Measurements from ENCODE around the gene GALE. TPM values are rescaled to one million over a fixed set of nuclear protein-coding genes. Genes with fewer than 3 reads are reported as not detected.
A peak's percentile ranks its signal among the peaks of the same experiment; 100 is the strongest.
"Not testable (repeated sequence)": the region's sequence is repeated elsewhere in the genome, so short reads cannot be mapped to it uniquely, and the experiment has no call there.

Gene GALE
- total and polyA plus RNA-seq, 2 donors from 2014 or later: 68.1 to 73.7 TPM

DNA sequence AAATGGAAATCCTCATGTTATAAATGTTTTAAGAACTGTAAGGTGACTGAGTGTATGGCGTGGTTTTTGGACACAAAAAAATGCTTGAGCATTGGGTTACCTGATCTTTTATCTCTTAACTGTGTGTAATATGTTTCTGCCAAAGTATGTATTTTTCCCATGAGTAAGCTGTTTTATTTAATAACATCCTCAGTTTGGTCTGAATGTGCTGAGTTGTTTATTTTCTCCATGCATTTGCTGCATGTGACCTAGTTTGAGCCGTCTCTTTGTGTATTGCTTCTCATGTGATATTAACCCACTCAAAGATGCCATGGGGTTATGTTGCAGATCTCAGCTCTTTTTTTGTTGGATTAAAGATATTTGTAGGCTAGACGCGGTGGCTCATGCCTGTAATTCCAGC lies 15.7 kb downstream of the GALE start:
- H3K27ac ChIP-seq (ENCODE audit: low read depth in 2 of 2, low read length in 2 of 2): no peak overlapping the region
- no peaks in the 10 kb centered on the region for H3K9me3 ChIP-seq (ENCODE audit: control insufficient read depth in 2 of 3, insufficient read depth in 1 of 3, low read length in 3 of 3)
- H3K4me1 ChIP-seq (ENCODE audit: control insufficient read depth in 2 of 3, insufficient read depth in 2 of 3, low read depth in 1 of 3, low read length in 3 of 3): no peaks in the 10 kb centered on the region
- no peak overlapping the region for H3K9ac ChIP-seq (ENCODE audit: low read length in 3 of 3)
- no peak for DNase-seq
- intact Hi-C loops (cut with DNase I): no loop called here
- no peak overlapping the region for H3K4me3 ChIP-seq (ENCODE audit: low read length in 3 of 3)
- TF ChIP-seq, protein P1, sequence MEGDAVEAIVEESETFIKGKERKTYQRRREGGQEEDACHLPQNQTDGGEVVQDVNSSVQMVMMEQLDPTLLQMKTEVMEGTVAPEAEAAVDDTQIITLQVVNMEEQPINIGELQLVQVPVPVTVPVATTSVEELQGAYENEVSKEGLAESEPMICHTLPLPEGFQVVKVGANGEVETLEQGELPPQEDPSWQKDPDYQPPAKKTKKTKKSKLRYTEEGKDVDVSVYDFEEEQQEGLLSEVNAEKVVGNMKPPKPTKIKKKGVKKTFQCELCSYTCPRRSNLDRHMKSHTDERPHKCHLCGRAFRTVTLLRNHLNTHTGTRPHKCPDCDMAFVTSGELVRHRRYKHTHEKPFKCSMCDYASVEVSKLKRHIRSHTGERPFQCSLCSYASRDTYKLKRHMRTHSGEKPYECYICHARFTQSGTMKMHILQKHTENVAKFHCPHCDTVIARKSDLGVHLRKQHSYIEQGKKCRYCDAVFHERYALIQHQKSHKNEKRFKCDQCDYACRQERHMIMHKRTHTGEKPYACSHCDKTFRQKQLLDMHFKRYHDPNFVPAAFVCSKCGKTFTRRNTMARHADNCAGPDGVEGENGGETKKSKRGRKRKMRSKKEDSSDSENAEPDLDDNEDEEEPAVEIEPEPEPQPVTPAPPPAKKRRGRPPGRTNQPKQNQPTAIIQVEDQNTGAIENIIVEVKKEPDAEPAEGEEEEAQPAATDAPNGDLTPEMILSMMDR (IDR thresholded peaks at IDR 0.05; ENCODE audit: borderline replicate concordance, extremely low read depth, insufficient read depth): no peak
- no peaks in the 10 kb centered on the region for H3K27me3 ChIP-seq (ENCODE audit: control insufficient read depth, insufficient read depth, low read length)
- FAIRE-seq: no peak
- H3K36me3 ChIP-seq (ENCODE audit: control insufficient read depth in 2 of 3, insufficient read depth in 3 of 3, low read length in 3 of 3): peaks cover 7 to 27% (median 17%) of the 10 kb centered on the region in 3 donors

DNA sequence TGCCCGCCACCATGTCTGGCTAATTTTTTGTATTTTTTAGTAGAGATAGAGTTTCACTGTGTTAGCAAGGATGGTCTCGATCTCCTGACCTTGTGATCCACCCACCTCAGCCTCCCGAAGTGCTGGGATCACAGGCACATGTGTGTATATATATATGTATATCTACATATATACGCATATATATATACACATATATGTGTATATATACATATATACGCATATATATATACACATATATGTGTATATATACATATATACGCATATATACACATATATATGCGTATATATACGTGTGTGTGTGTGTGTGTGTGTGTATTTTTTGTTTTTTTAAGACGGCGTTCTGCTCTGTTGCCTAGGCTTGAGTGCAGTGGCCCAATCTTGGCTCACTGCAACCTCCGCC lies 17.4 kb downstream of the GALE start:
- DNase-seq; H3K27me3 ChIP-seq (ENCODE audit: control insufficient read depth, insufficient read depth, low read length); FAIRE-seq; H3K27ac ChIP-seq (ENCODE audit: low read depth in 2 of 2, low read length in 2 of 2); H3K9me3 ChIP-seq (ENCODE audit: control insufficient read depth in 2 of 3, insufficient read depth in 1 of 3, low read length in 3 of 3); intact Hi-C loops (cut with DNase I); H3K9ac ChIP-seq (ENCODE audit: low read length in 3 of 3); H3K4me3 ChIP-seq (ENCODE audit: low read length in 3 of 3): not testable (repeated sequence)
- Histone ChIP-seq H3K36me3 (ENCODE audit: control insufficient read depth in 2 of 3, insufficient read depth in 3 of 3, low read length in 3 of 3) (peaks cover 7 to 27% (median 17%) of the 10 kb centered on the region in 3 donors), H3K4me1 (ENCODE audit: control insufficient read depth in 2 of 3, insufficient read depth in 2 of 3, low read depth in 1 of 3, low read length in 3 of 3) (peaks cover 0 to 10% (median 7%) of the 10 kb centered on the region in 3 donors)

DNA sequence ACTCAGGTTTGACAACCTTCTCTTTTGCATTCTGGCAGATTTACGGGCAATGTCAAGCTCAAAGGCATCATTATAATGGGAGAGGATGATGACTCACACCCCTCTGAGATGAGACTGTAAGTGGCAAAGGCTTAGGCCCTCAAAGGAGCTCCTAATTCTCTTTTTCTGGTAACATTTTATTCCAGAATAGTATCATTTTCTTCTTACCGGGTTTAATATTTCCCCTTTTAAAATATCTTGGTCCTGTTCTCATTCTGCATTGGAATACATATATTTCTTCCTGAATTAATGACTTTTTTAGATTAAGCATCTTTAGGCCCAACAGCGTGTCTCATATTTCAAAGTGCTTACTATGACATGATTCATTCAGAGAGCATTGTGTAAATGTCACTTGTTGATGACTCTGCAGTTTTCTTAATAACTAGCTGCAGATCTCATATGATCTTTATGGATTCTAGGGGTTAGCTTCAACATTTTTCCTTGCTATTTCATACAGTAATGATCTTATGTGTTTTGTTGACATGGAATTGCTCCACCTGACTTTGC lies 20.7 kb downstream of the GALE start:
- intact Hi-C loops (cut with DNase I): no loop called here
- H3K36me3 ChIP-seq (ENCODE audit: control insufficient read depth in 2 of 3, insufficient read depth in 3 of 3, low read length in 3 of 3): peaks cover 0 to 4% (median 2%) of the 10 kb centered on the region in 3 donors
- no peak for FAIRE-seq
- no peaks in the 10 kb centered on the region for H3K27me3 ChIP-seq (ENCODE audit: control insufficient read depth, insufficient read depth, low read length)
- no peak overlapping the region for H3K27ac ChIP-seq (ENCODE audit: low read depth in 2 of 2, low read length in 2 of 2)
- peaks cover 0 to 13% (median 11%) of the 10 kb centered on the region in 3 donors for H3K4me1 ChIP-seq (ENCODE audit: control insufficient read depth in 2 of 3, insufficient read depth in 2 of 3, low read depth in 1 of 3, low read length in 3 of 3)
- no peaks in the 10 kb centered on the region for H3K9me3 ChIP-seq (ENCODE audit: control insufficient read depth in 2 of 3, insufficient read depth in 1 of 3, low read length in 3 of 3)
- TF ChIP-seq, protein P1 (IDR thresholded peaks at IDR 0.05; ENCODE audit: borderline replicate concordance, extremely low read depth, insufficient read depth): no peak
- DNase-seq: no peak
- H3K9ac ChIP-seq (ENCODE audit: low read length in 3 of 3): no peak overlapping the region
- H3K4me3 ChIP-seq (ENCODE audit: low read length in 3 of 3): peak overlapping the region in 1 of 3 donors; percentile 86

DNA sequence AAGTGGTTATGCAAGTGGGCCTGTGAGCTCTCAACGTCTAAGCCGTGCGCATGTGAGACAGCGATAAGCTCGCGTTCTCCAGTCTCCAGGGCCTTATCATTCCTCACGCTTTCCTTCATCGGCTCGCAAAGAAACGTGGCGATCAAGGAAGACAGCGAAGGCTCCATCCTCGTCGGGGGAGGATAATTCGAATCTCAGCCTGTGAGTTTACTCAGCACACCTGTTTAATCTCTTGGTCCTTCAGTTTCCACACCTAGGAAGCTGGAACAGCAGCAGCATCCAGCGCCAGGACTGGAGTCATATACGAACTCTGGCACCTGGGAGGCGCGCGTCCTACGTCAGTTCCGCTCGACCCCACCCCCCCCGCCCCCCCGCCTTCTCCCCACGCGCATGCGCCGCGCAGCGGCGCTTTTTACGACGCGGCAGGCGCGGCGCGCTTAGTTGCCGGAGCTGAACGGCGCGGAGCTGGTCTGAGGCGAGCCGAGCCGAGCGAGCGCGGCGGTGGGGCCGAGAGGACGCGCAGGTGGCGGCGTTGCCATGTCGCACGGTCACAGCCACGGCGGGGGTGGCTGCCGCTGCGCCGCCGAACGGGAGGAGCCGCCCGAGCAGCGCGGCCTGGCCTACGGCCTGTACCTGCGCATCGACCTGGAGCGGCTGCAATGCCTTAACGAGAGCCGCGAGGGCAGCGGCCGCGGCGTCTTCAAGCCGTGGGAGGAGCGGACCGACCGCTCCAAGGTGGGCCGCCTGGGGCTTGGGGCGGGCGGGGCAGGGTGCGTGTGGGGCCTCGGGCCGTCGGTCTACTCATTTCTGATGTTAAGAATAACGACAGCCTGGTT lies 22.4 kb downstream of the GALE start, which contains the start of gene PITHD1:
TSS of gene PITHD1 (plus strand) at position 440 of the 836 bp plus-strand sequence. CDS start at position 538, 98 bp downstream.
- DNase-seq: peak; percentile 91 to 95 (median 93)

More for the DNA sequence above, 22.4 kb downstream of the GALE start, which contains the start of gene PITHD1:
- peaks cover 0 to 4% (median 2%) of the 10 kb centered on the region in 3 donors for H3K36me3 ChIP-seq (ENCODE audit: control insufficient read depth in 2 of 3, insufficient read depth in 3 of 3, low read length in 3 of 3)
- FAIRE-seq: no peak
- H3K9ac ChIP-seq (ENCODE audit: low read length in 3 of 3): peak within 1 kb of the TSS; percentile 94 to 99 (median 95)
- TF ChIP-seq, protein P1 (IDR thresholded peaks at IDR 0.05; ENCODE audit: borderline replicate concordance, extremely low read depth, insufficient read depth): no peak
- no peaks in the 10 kb centered on the region for H3K9me3 ChIP-seq (ENCODE audit: control insufficient read depth in 2 of 3, insufficient read depth in 1 of 3, low read length in 3 of 3)
- H3K4me3 ChIP-seq (ENCODE audit: low read length in 3 of 3): peak within 1 kb of the TSS; percentile 86 to 100 (median 100)
- H3K27ac ChIP-seq (ENCODE audit: low read depth in 2 of 2, low read length in 2 of 2): peak within 1 kb of the TSS; percentile 88 to 92
- intact Hi-C loops (cut with DNase I): no loop called here
- no peaks in the 10 kb centered on the region for H3K27me3 ChIP-seq (ENCODE audit: control insufficient read depth, insufficient read depth, low read length)
- H3K4me1 ChIP-seq (ENCODE audit: control insufficient read depth in 2 of 3, insufficient read depth in 2 of 3, low read depth in 1 of 3, low read length in 3 of 3): peaks cover 0 to 13% (median 11%) of the 10 kb centered on the region in 3 donors

Measured in kidney (tissue), 14 donors.